Large intestine (tissue), 3 donors: ENCODE data around the gene GARIN5A. TPM values are rescaled to one million over a fixed set of nuclear protein-coding genes. Genes with fewer than 3 reads are reported as not detected.

Experiments
- DNase-seq, 2 donors: peaks; one replicate each; pipeline versions ENCODE4 v3.0.0 to v3.0.0-alpha.2; 2013
- H3K27ac ChIP-seq: one replicate; pipeline ENCODE4 v1.5.1; 2013; ENCODE audit warnings: low read length
- H3K27me3 ChIP-seq: 2 replicates; pipeline ENCODE4 v1.6.1; 2013; ENCODE audit warnings: low read length; ENCODE audit not compliant: control insufficient read depth, insufficient read depth
- H3K36me3 ChIP-seq: 2 replicates; pipeline ENCODE4 v1.6.1; 2013; ENCODE audit warnings: low read length; ENCODE audit not compliant: control insufficient read depth, insufficient read depth
- H3K4me1 ChIP-seq: one replicate; pipeline ENCODE4 v1.6.1; 2013; ENCODE audit warnings: low read length; ENCODE audit not compliant: control insufficient read depth, insufficient read depth
- H3K4me3 ChIP-seq: one replicate; pipeline ENCODE4 v1.5.1; 2013; ENCODE audit warnings: low read length
- H3K9me3 ChIP-seq: one replicate; pipeline ENCODE4 v1.6.1; 2013; ENCODE audit warnings: mild to moderate bottlenecking, low read depth, low read length, moderate library complexity; ENCODE audit not compliant: control insufficient read depth
- WGBS: methylation state at CpG from one replicate; pipeline ENCODE4 v1.1.5; 2013; ENCODE audit warnings: low lambda C conversion rate; ENCODE audit not compliant: insufficient coverage; 5-methylcytosine and 5-hydroxymethylcytosine counted together
- polyA plus RNA-seq: library from polyadenylated mRNA; unstranded; fragments of 120-200 nt; gene quantifications from one replicate; pipeline ENCODE4 v1.2.1, GENCODE V29; 2013

GARIN5A gene
- polyA plus RNA-seq, 1 donor: 2.7 TPM

- Histone ChIP-seq H3K36me3 (no peaks in the 10 kb centered on the region), H3K27me3 (peaks cover 9% of the 10 kb centered on the region), H3K4me1 (peaks cover 12% of the 10 kb centered on the region), H3K27ac (no peak overlapping the region), H3K4me3 (no peak overlapping the region), H3K9me3 (peaks cover 15% of the 10 kb centered on the region)
- WGBS: no CpG with 5 or more reads among the region's 11 CpGs
- no peak for DNase-seq
Measured at GRCh38 chr19:50515168-50515561, 38.5 kb upstream of the GARIN5A start.

- no peak for DNase-seq
- H3K27ac ChIP-seq: no peak overlapping the region
- H3K4me3 ChIP-seq: no peak overlapping the region
- no CpG with 5 or more reads among the region's 38 CpGs for WGBS
- peaks cover 14% of the 10 kb centered on the region for H3K4me1 ChIP-seq
- peaks cover 9% of the 10 kb centered on the region for H3K27me3 ChIP-seq
- peaks cover 15% of the 10 kb centered on the region for H3K9me3 ChIP-seq
- no peaks in the 10 kb centered on the region for H3K36me3 ChIP-seq
Measured at GRCh38 chr19:50514346-50515167, 37.9 kb upstream of the GARIN5A start.

GRCh38 chr19:50513746-50514345 lies 37.2 kb upstream of the GARIN5A start, which contains the start of gene ASPDH:
Gene ASPDH, minus strand, starts transcription at chr19:50513913. Its CDS starts 90 bp downstream, at chr19:50513823.
- Histone ChIP-seq H3K9me3 (peaks cover 10% of the 10 kb centered on the region), H3K27ac (no peak within 1 kb of the TSS), H3K4me1 (peaks cover 14% of the 10 kb centered on the region), H3K4me3 (peak within 1 kb of the TSS; percentile 10), H3K27me3 (peaks cover 9% of the 10 kb centered on the region), H3K36me3 (no peaks in the 10 kb centered on the region)
- DNase-seq: no peak
- 20% methylated on average over 1 of the region's 22 CpGs for WGBS

GRCh38 chr19:50512999-50513745 lies 36.5 kb upstream of the GARIN5A start:
- H3K27ac ChIP-seq: no peak overlapping the region
- peak overlapping the region; percentile 10 for H3K4me3 ChIP-seq
- DNase-seq: no peak
- no CpG with 5 or more reads among the region's 12 CpGs for WGBS
- H3K27me3 ChIP-seq: peaks cover 9% of the 10 kb centered on the region
- peaks cover 3% of the 10 kb centered on the region for H3K9me3 ChIP-seq
- H3K36me3 ChIP-seq: no peaks in the 10 kb centered on the region
- peaks cover 14% of the 10 kb centered on the region for H3K4me1 ChIP-seq

- no peaks in the 10 kb centered on the region for H3K36me3 ChIP-seq
- DNase-seq: no peak
- H3K27ac ChIP-seq: no peak overlapping the region
- WGBS: no CpG with 5 or more reads among the region's 36 CpGs
- H3K4me1 ChIP-seq: peaks cover 14% of the 10 kb centered on the region
- H3K4me3 ChIP-seq: peak overlapping the region; percentile 73
- H3K9me3 ChIP-seq: peaks cover 3% of the 10 kb centered on the region
- H3K27me3 ChIP-seq: peaks cover 9% of the 10 kb centered on the region
Measured at GRCh38 chr19:50512112-50512998, 35.7 kb upstream of the GARIN5A start.

- WGBS: no CpG with 5 or more reads among the region's 69 CpGs
- H3K36me3 ChIP-seq: no peaks in the 10 kb centered on the region
- peak within 1 kb of the TSS; percentile 73 for H3K4me3 ChIP-seq
- H3K27me3 ChIP-seq: peaks cover 3% of the 10 kb centered on the region
- DNase-seq: peak; percentile 99 to 100
- peak within 1 kb of the TSS; percentile 77 for H3K27ac ChIP-seq
- H3K9me3 ChIP-seq: peaks cover 3% of the 10 kb centered on the region
- peaks cover 14% of the 10 kb centered on the region for H3K4me1 ChIP-seq
Measured at GRCh38 chr19:50511069-50511822, 34.6 kb upstream of the GARIN5A start, which contains the start of gene JOSD2. Gene JOSD2, minus strand, starts transcription at chr19:50511191. Its CDS starts 760 bp downstream, at chr19:50510431.

- H3K4me1 ChIP-seq: peaks cover 14% of the 10 kb centered on the region
- peak overlapping the region; percentile 73 for H3K4me3 ChIP-seq
- WGBS: 0% methylated on average over 1 of the region's 10 CpGs
- no peak for DNase-seq
- H3K9me3 ChIP-seq: peaks cover 3% of the 10 kb centered on the region
- peak overlapping the region; percentile 36 for H3K27ac ChIP-seq
- H3K27me3 ChIP-seq: peaks cover 2% of the 10 kb centered on the region
- no peaks in the 10 kb centered on the region for H3K36me3 ChIP-seq
Measured at GRCh38 chr19:50510700-50511068, 34.0 kb upstream of the GARIN5A start.

GRCh38 chr19:50510121-50510670 lies 33.5 kb upstream of the GARIN5A start:
- Histone ChIP-seq H3K36me3 (no peaks in the 10 kb centered on the region), H3K9me3 (peaks cover 3% of the 10 kb centered on the region), H3K4me3 (peak overlapping the region; percentile 73), H3K27me3 (peaks cover 2% of the 10 kb centered on the region), H3K27ac (peak overlapping the region; percentile 36), H3K4me1 (peaks cover 14% of the 10 kb centered on the region)
- no peak for DNase-seq
- no CpG with 5 or more reads among the region's 26 CpGs for WGBS

GRCh38 chr19:50509366-50509765 lies 32.7 kb upstream of the GARIN5A start:
- H3K36me3 ChIP-seq: no peaks in the 10 kb centered on the region

More at GRCh38 chr19:50509366-50509765, 32.7 kb upstream of the GARIN5A start:
- no peak for DNase-seq
- Histone ChIP-seq H3K9me3 (peaks cover 3% of the 10 kb centered on the region), H3K27ac (no peak overlapping the region), H3K27me3 (no peaks in the 10 kb centered on the region), H3K4me3 (no peak overlapping the region), H3K4me1 (peaks cover 14% of the 10 kb centered on the region)
- no CpG with 5 or more reads among the region's 11 CpGs for WGBS
